Aorta (tissue), 5 donors: ENCODE measurements around the gene GOLGA6L7. TPM values are rescaled to one million over a fixed set of nuclear protein-coding genes. Genes with fewer than 3 reads are reported as not detected.
"Not testable (repeated sequence)": the region's sequence is repeated elsewhere in the genome, so short reads cannot be mapped to it uniquely, and the experiment has no call there.

ENCODE experiments used
- ATAC-seq: fragments of 200-7000 bp; cut with Tn5 transposase; one replicate; pipeline ENCODE4 v1.9.1; 2022; ENCODE audit warnings: moderate library complexity; ENCODE audit not compliant: low FRiP score
- DNase-seq, 2 donors: peaks; one replicate each; pipeline ENCODE4 v3.0.0-alpha.2; 2020
- H3K27ac ChIP-seq, 2 donors: one replicate each; pipeline ENCODE4 v1.5.1; 2013; ENCODE audit warnings: low read length in 2 of 2, mild to moderate bottlenecking in 2 of 2, moderate library complexity in 2 of 2, control low read depth in 1 of 2, inconsistent platforms in 1 of 2, low read depth in 1 of 2
- H3K27me3 ChIP-seq, 2 donors: one replicate each; pipeline ENCODE4 v1.6.1; 2013; ENCODE audit warnings: control low read depth in 1 of 2, low read length in 1 of 2, mild to moderate bottlenecking in 1 of 2, moderate library complexity in 1 of 2; ENCODE audit not compliant: insufficient read depth in 2 of 2, control insufficient read depth in 1 of 2
- H3K36me3 ChIP-seq, 2 donors: one replicate each; pipeline ENCODE4 v1.6.1; 2013; ENCODE audit warnings: control low read depth in 1 of 2, low read length in 1 of 2, mild to moderate bottlenecking in 1 of 2; ENCODE audit not compliant: insufficient read depth in 2 of 2, control insufficient read depth in 1 of 2
- H3K4me1 ChIP-seq, 2 donors: one replicate each; pipeline ENCODE4 v1.6.1; 2013; ENCODE audit warnings: low read length in 2 of 2, control low read depth in 1 of 2, mild to moderate bottlenecking in 1 of 2, moderate library complexity in 1 of 2; ENCODE audit not compliant: insufficient read depth in 2 of 2, control insufficient read depth in 1 of 2
- H3K4me3 ChIP-seq, 2 donors: one replicate each; pipeline ENCODE4 v1.5.1; 2013; ENCODE audit warnings: low read length in 2 of 2, control low read depth in 1 of 2, mild to moderate bottlenecking in 1 of 2
- H3K9me3 ChIP-seq: one replicate; pipeline ENCODE4 v1.6.1; 2013; ENCODE audit warnings: mild to moderate bottlenecking, low read length; ENCODE audit not compliant: control insufficient read depth
- WGBS, 2 donors: extraction: QIAGEN DNeasy Blood & Tissue Kit; methylation state at CpG; one replicate each; pipeline ENCODE4 v1.1.7; 2013; 5-methylcytosine and 5-hydroxymethylcytosine counted together
- intact Hi-C, 2 donors: fragments of 100-400 bp; cut with DNase I; formaldehyde crosslinking; loops; one replicate each; pipeline versions ENCODE4 v1.14.2 to v1.15.0; 2022
- polyA plus RNA-seq, 2 donors: library from polyadenylated mRNA; stranded (reverse); fragments of 200-250 nt; gene quantifications; one replicate each; pipeline ENCODE4 v1.2.3, GENCODE V29; 2013
- total RNA-seq, 2 donors: library from RNA; stranded (reverse); fragmentation: NEBNext Ultra II Directional; extraction: Animal tissue kit (Norgen Biotek cat#: 25700); gene quantifications; one replicate each; pipeline ENCODE4 v1.2.1, GENCODE V29; 2021
- donor health status: healthy with polysubstance abuse.
- donor health status: Bipolar disorder and iron deficiency.
- donor health status: DM: no; HTN: no; CAD: no.
- donor health status: DM: no; HTN: no; CAD: no.
- donor health status: DM: yes; HTN: yes; CAD: no.

GOLGA6L7 gene
- total and polyA plus RNA-seq, 4 donors, result not detected

GRCh38 chr15:28876845-28877185 lies 28.4 kb upstream of the GOLGA6L7 start:
- DNase-seq, result peak in 1 of 2 donors; percentile 56
- Histone ChIP-seq H3K4me3 (no peak overlapping the region), H3K9me3 (no peaks in the 10 kb centered on the region), H3K36me3 (no peaks in the 10 kb centered on the region), H3K4me1 (no peaks in the 10 kb centered on the region), H3K27ac (no peak overlapping the region), H3K27me3 (no peaks in the 10 kb centered on the region)
- ATAC-seq, result no peak
- intact Hi-C loops, result no loop called here
- WGBS, 2 donors, result 91 to 92% methylated on average over 8 of the region's 8 CpGs

- H3K27me3 ChIP-seq, result no peaks in the 10 kb centered on the region
- no peaks in the 10 kb centered on the region for H3K9me3 ChIP-seq
- WGBS, 2 donors, result 65% methylated on average over 14 of the region's 14 CpGs
- no peaks in the 10 kb centered on the region for H3K36me3 ChIP-seq
- H3K27ac ChIP-seq, result no peak overlapping the region
- peak in 1 of 2 donors; percentile 55 for DNase-seq
- H3K4me3 ChIP-seq, result no peak overlapping the region
- no peaks in the 10 kb centered on the region for H3K4me1 ChIP-seq
- intact Hi-C loops, result no loop called here
- ATAC-seq, result no peak
These were observed 27.8 kb upstream of the GOLGA6L7 start for GRCh38 chr15:28876131-28876844.

GRCh38 chr15:28875461-28876000 lies 27.1 kb upstream of the GOLGA6L7 start:
- intact Hi-C loops, result no loop called here
- ATAC-seq (no peak), DNase-seq (peak in 1 of 2 donors; percentile 28)
- no peak overlapping the region for H3K27ac ChIP-seq
- H3K36me3 ChIP-seq, result no peaks in the 10 kb centered on the region
- H3K27me3 ChIP-seq, result no peaks in the 10 kb centered on the region
- H3K4me3 ChIP-seq, result no peak overlapping the region
- H3K9me3 ChIP-seq, result no peaks in the 10 kb centered on the region
- no peaks in the 10 kb centered on the region for H3K4me1 ChIP-seq
- WGBS, 2 donors, result 76 to 85% methylated on average over 4 of the region's 4 CpGs

- peak in 1 of 2 donors; percentile 38 for DNase-seq
- intact Hi-C loops, result no loop called here
- no peaks in the 10 kb centered on the region for H3K36me3 ChIP-seq
These were observed 25.2 kb upstream of the GOLGA6L7 start for GRCh38 chr15:28873585-28874190.

DNA sequence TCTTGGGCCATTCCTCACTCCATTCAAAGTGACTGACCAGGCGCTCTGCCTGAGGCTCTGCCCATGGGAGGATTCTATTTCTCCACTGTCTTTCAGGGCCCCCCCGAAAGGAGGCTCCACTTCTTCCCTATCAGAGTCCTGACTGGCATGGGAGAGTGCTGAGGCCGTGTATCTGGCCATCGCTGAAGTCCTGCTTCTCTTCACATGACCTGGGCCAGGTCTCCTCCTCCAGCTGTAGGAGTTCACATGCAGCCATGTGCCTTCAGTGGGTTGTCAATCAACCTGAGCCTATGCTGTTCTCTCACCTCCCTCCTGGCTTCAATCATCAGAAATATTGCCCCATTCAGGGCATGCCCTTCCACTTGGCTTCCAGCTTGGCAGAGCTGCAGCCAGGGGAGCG lies 24.6 kb upstream of the GOLGA6L7 start:
- no peak overlapping the region for H3K27ac ChIP-seq
- intact Hi-C loops, result no loop called here
- no peaks in the 10 kb centered on the region for H3K36me3 ChIP-seq
- H3K4me3 ChIP-seq, result no peak overlapping the region
- H3K9me3 ChIP-seq, result no peaks in the 10 kb centered on the region
- peak in 1 of 2 donors; percentile 32 for DNase-seq
- ATAC-seq, result no peak
- H3K27me3 ChIP-seq, result no peaks in the 10 kb centered on the region
- 91 to 92% methylated on average over 5 of the region's 5 CpGs for WGBS, 2 donors
- no peaks in the 10 kb centered on the region for H3K4me1 ChIP-seq

More at GRCh38 chr15:28873585-28874190, 25.2 kb upstream of the GOLGA6L7 start:
- 69 to 70% methylated on average over 10 of the region's 10 CpGs for WGBS, 2 donors
- Histone ChIP-seq H3K4me3 (no peak overlapping the region), H3K27ac (no peak overlapping the region), H3K27me3 (no peaks in the 10 kb centered on the region), H3K9me3 (no peaks in the 10 kb centered on the region), H3K4me1 (no peaks in the 10 kb centered on the region)
- no peak for ATAC-seq

DNA sequence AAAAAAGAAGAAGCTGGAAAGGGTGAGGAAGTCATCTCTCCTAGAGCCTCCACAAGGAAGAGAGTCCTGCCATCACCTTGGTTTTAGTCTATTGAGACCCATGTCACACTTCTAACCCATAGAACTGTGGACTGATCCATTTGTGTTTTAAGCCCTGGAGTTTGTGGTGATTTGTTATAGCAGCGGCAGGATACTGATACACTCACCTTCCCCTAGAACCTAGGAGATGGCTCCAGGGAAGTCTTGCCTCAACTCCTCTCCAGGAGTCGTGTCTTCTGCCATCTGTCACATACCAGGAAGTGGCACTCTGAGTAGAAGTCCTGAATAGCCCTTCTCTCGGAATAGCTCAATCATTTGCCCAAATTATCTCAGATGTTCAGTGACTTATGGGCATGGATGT lies 22.7 kb upstream of the GOLGA6L7 start:
- Histone ChIP-seq H3K27me3 (no peaks in the 10 kb centered on the region), H3K9me3 (no peaks in the 10 kb centered on the region), H3K4me3 (no peak overlapping the region), H3K4me1 (no peaks in the 10 kb centered on the region), H3K27ac (no peak overlapping the region), H3K36me3 (no peaks in the 10 kb centered on the region)
- intact Hi-C loops, result no loop called here
- 88 to 91% methylated on average over 3 of the region's 3 CpGs for WGBS, 2 donors
- DNase-seq, result no peak
- no peak for ATAC-seq

DNA sequence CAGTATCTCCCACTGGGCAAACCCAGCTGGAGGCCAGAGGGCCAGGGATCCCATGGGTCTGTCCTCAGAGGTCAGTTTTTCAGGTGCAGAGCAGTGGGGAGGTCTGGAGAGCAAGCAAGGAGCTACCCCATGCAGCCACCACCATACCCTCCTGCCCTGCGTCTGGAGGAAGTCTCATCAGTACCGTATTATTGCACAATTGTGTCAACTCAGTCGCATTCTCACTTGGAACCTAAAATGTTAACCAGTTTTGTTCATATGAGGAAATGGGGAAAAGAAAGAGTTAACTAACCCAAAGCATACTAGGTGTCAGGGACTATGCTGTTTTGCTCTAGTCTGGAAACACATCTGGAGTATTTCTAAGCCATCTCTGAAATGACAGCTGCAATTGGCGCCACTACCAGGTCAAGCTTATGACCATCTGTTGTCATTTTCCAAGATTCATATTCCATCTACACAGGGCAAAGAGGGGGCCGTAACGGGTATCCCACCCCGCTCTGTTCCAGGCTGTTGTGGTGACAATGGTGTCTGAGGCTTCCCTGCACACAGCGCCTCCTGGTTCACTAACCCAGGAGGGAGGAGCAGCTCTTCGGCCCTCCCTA lies 20.4 kb upstream of the GOLGA6L7 start:
- Histone ChIP-seq H3K36me3 (no peaks in the 10 kb centered on the region), H3K9me3 (no peaks in the 10 kb centered on the region), H3K27ac (no peak overlapping the region), H3K4me3 (no peak overlapping the region), H3K4me1 (no peaks in the 10 kb centered on the region), H3K27me3 (no peaks in the 10 kb centered on the region)
- intact Hi-C loops, result no loop called here
- ATAC-seq (no peak), DNase-seq (peak in 1 of 2 donors; percentile 44)
- 85 to 89% methylated on average over 9 of the region's 9 CpGs for WGBS, 2 donors

GRCh38 chr15:28861589-28862293 lies 13.3 kb upstream of the GOLGA6L7 start:
- H3K27ac ChIP-seq, result not testable (repeated sequence)
- DNase-seq, result peak in 1 of 2 donors; percentile 56
- peak; percentile 30 for ATAC-seq

More at GRCh38 chr15:28861589-28862293, 13.3 kb upstream of the GOLGA6L7 start:
- 95 to 98% methylated on average over 11 of the region's 11 CpGs for WGBS, 2 donors
- H3K27me3 ChIP-seq, H3K4me1 ChIP-seq, H3K9me3 ChIP-seq, intact Hi-C loops, H3K4me3 ChIP-seq, H3K36me3 ChIP-seq: not testable (repeated sequence)
